ENCODE results near the gene ATP11B. TPM values are rescaled to one million over a fixed set of nuclear protein-coding genes. Genes with fewer than 3 reads are reported as not detected.

Gene ATP11B
- total RNA-seq, 1 experiment from 2014 or later, result 48.8 TPM

DNA sequence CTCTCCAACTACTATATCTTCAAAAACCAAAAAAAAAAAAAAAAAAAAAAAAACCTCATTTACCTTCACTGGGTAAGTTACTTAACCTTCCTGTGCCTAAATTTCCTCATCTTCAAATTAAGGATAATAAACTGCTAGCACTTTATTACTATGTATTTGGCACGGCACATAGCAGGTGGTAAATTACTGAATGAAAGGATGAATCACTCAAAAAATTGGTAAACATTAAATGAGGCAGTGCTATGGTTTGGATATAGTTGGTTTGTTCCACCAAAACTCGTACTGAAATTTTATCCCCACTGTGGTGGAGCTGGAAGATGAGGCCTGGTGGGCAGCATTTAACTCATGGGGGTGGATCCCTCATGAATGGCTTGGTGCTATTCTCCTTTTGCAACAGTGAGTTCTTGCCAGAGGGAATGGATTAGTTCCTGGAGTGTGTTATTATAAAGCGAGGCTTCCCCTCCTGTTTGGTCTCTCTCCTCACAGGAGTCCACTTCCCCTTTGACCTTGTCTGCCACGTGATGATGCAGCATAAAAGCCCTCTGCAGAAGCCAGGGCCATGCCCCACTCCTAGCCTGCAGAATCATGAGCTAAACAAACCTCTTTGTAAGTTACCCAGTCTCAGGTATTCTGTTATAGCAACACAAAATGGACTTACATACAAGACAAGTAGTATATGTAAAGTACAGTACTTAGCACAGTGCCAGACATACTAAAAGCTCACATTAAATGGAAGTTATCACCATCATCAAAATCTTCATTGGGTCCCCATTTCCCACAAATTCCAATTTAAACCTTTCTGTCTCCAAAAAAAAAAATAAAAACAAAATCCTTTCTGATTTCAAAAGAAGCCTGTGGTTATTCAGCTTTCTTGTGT, 166.4 kb downstream of the ATP11B start:
- no peak overlapping the region for H3K27ac ChIP-seq (ENCODE audit: low read length)
- no peak overlapping the region for H2AFZ ChIP-seq (ENCODE audit: low read length)
- peaks cover 19% of the 10 kb centered on the region; the same call in 1 of the 2 replicates for H3K36me3 ChIP-seq (ENCODE audit: low read depth, low read length)
- TSS peak; percentile 14 for BruUV-seq (replicated peaks)
- H3F3A ChIP-seq (ENCODE audit: low read length, unreplicated experiment), result no peaks in the 10 kb centered on the region
- no peak overlapping the region for H3K4me3 ChIP-seq (ENCODE audit: low read length)
- H3K27me3 ChIP-seq (ENCODE audit: low read length), result no peaks in the 10 kb centered on the region
- intact Hi-C loops (cut with micrococcal nuclease), result no loop called here
- POLR2A ChIA-PET (ENCODE audit: unreplicated experiment), result interaction anchor here (0.6 kb wide), 1 partner anchor 87 kb away, joined by 3 read pairs; no protein-coding TSS in a partner anchor
- peaks cover 9% of the 10 kb centered on the region; the same call in 1 of the 2 replicates for H3K79me2 ChIP-seq (ENCODE audit: low read length)
- H3K9me3 ChIP-seq (ENCODE audit: low read length), result no peaks in the 10 kb centered on the region
- no peak overlapping the region for H3K9ac ChIP-seq (ENCODE audit: low read length)
- H3K9me2 ChIP-seq (replicated peaks; ENCODE audit: low read length), result no peaks in the 10 kb centered on the region
- no peaks in the 10 kb centered on the region for H3K4me1 ChIP-seq (ENCODE audit: insufficient read depth, low read length)
- no peak for DNase-seq
- no peaks in the 10 kb centered on the region for H4K20me1 ChIP-seq (ENCODE audit: low read length)
- no peak for TF ChIP-seq EZH2phosphoT487 (IDR thresholded peaks at IDR 0.05; ENCODE audit: borderline replicate concordance, low read length)
- no peak for TF ChIP-seq EZH2 (IDR thresholded peaks at IDR 0.05; ENCODE audit: low read length, unreplicated experiment)
- TF ChIP-seq, protein P1, sequence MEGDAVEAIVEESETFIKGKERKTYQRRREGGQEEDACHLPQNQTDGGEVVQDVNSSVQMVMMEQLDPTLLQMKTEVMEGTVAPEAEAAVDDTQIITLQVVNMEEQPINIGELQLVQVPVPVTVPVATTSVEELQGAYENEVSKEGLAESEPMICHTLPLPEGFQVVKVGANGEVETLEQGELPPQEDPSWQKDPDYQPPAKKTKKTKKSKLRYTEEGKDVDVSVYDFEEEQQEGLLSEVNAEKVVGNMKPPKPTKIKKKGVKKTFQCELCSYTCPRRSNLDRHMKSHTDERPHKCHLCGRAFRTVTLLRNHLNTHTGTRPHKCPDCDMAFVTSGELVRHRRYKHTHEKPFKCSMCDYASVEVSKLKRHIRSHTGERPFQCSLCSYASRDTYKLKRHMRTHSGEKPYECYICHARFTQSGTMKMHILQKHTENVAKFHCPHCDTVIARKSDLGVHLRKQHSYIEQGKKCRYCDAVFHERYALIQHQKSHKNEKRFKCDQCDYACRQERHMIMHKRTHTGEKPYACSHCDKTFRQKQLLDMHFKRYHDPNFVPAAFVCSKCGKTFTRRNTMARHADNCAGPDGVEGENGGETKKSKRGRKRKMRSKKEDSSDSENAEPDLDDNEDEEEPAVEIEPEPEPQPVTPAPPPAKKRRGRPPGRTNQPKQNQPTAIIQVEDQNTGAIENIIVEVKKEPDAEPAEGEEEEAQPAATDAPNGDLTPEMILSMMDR (conservative IDR thresholded peaks at IDR 0.05; ENCODE audit: low read depth, low read length), result no peak
- H3K4me2 ChIP-seq (ENCODE audit: low read length), result no peak overlapping the region
- no peak for ATAC-seq
- CTCF ChIA-PET, result no interaction called here

DNA sequence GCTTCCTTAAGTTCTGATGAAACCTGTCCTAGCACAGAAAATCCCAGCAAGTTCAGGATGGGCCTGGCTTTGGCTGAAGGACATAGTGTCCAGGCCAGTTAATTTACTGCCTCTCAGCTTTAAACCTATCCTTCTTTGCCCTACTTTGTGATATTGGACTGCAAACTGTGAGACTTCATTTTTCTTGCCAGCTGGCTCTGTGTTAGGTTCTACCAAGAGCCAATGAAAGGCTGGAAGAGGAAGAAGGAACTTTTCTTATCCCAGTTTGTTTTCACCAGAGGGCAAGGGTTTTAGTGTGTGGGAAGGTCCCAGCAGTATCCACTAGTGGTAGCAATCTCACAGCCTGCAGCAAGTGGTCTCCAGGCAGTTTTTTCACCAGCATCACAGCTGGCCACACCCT, 168.9 kb downstream of the ATP11B start:
- Histone ChIP-seq H3K4me1 (ENCODE audit: insufficient read depth, low read length) (peaks cover 1% of the 10 kb centered on the region; the same call in 1 of the 2 replicates), H3K9me3 (ENCODE audit: low read length) (no peaks in the 10 kb centered on the region), H3K4me2 (ENCODE audit: low read length) (no peak overlapping the region), H3K27me3 (ENCODE audit: low read length) (no peaks in the 10 kb centered on the region), H3K79me2 (ENCODE audit: low read length) (peaks cover 32% of the 10 kb centered on the region), H3K9me2 (replicated peaks; ENCODE audit: low read length) (no peaks in the 10 kb centered on the region), H3F3A (ENCODE audit: low read length, unreplicated experiment) (no peaks in the 10 kb centered on the region), H3K27ac (ENCODE audit: low read length) (no peak overlapping the region), H3K36me3 (ENCODE audit: low read depth, low read length) (peaks cover 19% of the 10 kb centered on the region; the same call in 1 of the 2 replicates), H3K4me3 (ENCODE audit: low read length) (no peak overlapping the region), H4K20me1 (ENCODE audit: low read length) (no peaks in the 10 kb centered on the region), H2AFZ (ENCODE audit: low read length) (no peak overlapping the region), H3K9ac (ENCODE audit: low read length) (no peak overlapping the region)
- ATAC-seq (no peak), DNase-seq (no peak)
- TF ChIP-seq EZH2 (IDR thresholded peaks at IDR 0.05; ENCODE audit: low read length, unreplicated experiment) (no peak), EZH2phosphoT487 (IDR thresholded peaks at IDR 0.05; ENCODE audit: borderline replicate concordance, low read length) (no peak)
- TF ChIP-seq, protein P1 (conservative IDR thresholded peaks at IDR 0.05; ENCODE audit: low read depth, low read length), result no peak
- ChIA-PET POLR2A (ENCODE audit: unreplicated experiment) (no interaction called here), CTCF (no interaction called here)
- intact Hi-C loops (cut with micrococcal nuclease), result no loop called here
- no TSS peak for BruUV-seq (replicated peaks)

DNA sequence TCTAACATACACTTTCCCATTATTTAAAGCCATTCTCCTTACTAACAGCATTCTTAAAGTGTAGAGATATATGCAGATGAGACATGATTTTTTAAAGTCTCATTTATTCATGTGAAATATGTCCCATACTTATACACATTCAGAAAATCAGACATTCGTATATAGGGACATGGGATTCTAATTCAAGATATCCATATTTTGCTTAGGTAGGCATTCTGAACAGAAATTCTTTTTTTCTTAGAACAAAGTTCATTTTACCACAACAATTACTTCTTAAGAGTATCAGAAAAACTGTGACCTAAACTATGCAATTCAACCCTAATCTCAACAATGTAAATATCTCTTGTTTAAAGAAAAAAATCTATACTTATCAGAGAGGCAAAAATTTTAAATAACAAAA, 170.9 kb downstream of the ATP11B start:
- no peak for TF ChIP-seq EZH2phosphoT487 (IDR thresholded peaks at IDR 0.05; ENCODE audit: borderline replicate concordance, low read length)
- TF ChIP-seq EZH2 (IDR thresholded peaks at IDR 0.05; ENCODE audit: low read length, unreplicated experiment), result no peak
- TF ChIP-seq, protein P1 (conservative IDR thresholded peaks at IDR 0.05; ENCODE audit: low read depth, low read length), result no peak
- H3K36me3 ChIP-seq (ENCODE audit: low read depth, low read length), result peaks cover 19% of the 10 kb centered on the region; the same call in 1 of the 2 replicates
- intact Hi-C loops (cut with micrococcal nuclease), result no loop called here
- BruUV-seq (replicated peaks), result no TSS peak
- no peak overlapping the region for H2AFZ ChIP-seq (ENCODE audit: low read length)
- no peaks in the 10 kb centered on the region for H3K9me3 ChIP-seq (ENCODE audit: low read length)
- ChIA-PET CTCF (no interaction called here), POLR2A (ENCODE audit: unreplicated experiment) (no interaction called here)
- H3K79me2 ChIP-seq (ENCODE audit: low read length), result peaks cover 50% of the 10 kb centered on the region
- H3K27ac ChIP-seq (ENCODE audit: low read length), result no peak overlapping the region
- no peak overlapping the region for H3K4me2 ChIP-seq (ENCODE audit: low read length)
- no peaks in the 10 kb centered on the region for H4K20me1 ChIP-seq (ENCODE audit: low read length)
- no peak overlapping the region for H3K4me3 ChIP-seq (ENCODE audit: low read length)
- no peaks in the 10 kb centered on the region for H3K27me3 ChIP-seq (ENCODE audit: low read length)
- DNase-seq, result no peak
- H3K4me1 ChIP-seq (ENCODE audit: insufficient read depth, low read length), result peaks cover 17% of the 10 kb centered on the region
- no peak overlapping the region for H3K9ac ChIP-seq (ENCODE audit: low read length)
- H3K9me2 ChIP-seq (replicated peaks; ENCODE audit: low read length), result no peaks in the 10 kb centered on the region
- no peaks in the 10 kb centered on the region for H3F3A ChIP-seq (ENCODE audit: low read length, unreplicated experiment)
- ATAC-seq, result no peak

Measured in PC-3 (cell line).